IPS DF 6.9 (cell line): ENCODE measurements around the gene CEBPE.

ENCODE experiments used
- DNase-seq: peaks from one replicate; pipeline ENCODE4 v3.0.0-alpha.2; 2013; ENCODE audit warnings: low read depth, low spot score
- H3K27ac ChIP-seq: one replicate; pipeline ENCODE4 v1.5.1; 2013; ENCODE audit warnings: low read length, control low read depth
- H3K27me3 ChIP-seq: 2 replicates; pipeline ENCODE4 v1.6.1; 2013; ENCODE audit warnings: mild to moderate bottlenecking, low read length; ENCODE audit not compliant: control insufficient read depth, insufficient read depth
- H3K36me3 ChIP-seq: 2 replicates; pipeline ENCODE4 v1.6.1; 2013; ENCODE audit warnings: low read length; ENCODE audit not compliant: control insufficient read depth, insufficient read depth
- H3K4me1 ChIP-seq: 2 replicates; pipeline ENCODE4 v1.6.1; 2013; ENCODE audit warnings: low read length; ENCODE audit not compliant: control insufficient read depth, insufficient read depth
- H3K4me3 ChIP-seq: 2 replicates; pipeline ENCODE4 v1.5.1; 2013; ENCODE audit warnings: mild to moderate bottlenecking, low read length
- H3K9me3 ChIP-seq: 2 replicates; pipeline ENCODE4 v1.6.1; 2013; ENCODE audit warnings: low read length, inconsistent platforms; ENCODE audit not compliant: control insufficient read depth, insufficient read depth
- WGBS: extraction: QIAGEN DNeasy Blood & Tissue Kit; methylation state at CpG from one replicate; pipeline ENCODE4 v1.1.7; 2013; ENCODE audit warnings: mixed read lengths, missing lambda C conversion rate; ENCODE audit not compliant: insufficient read length, insufficient coverage; 5-methylcytosine and 5-hydroxymethylcytosine counted together

CEBPE gene

DNA sequence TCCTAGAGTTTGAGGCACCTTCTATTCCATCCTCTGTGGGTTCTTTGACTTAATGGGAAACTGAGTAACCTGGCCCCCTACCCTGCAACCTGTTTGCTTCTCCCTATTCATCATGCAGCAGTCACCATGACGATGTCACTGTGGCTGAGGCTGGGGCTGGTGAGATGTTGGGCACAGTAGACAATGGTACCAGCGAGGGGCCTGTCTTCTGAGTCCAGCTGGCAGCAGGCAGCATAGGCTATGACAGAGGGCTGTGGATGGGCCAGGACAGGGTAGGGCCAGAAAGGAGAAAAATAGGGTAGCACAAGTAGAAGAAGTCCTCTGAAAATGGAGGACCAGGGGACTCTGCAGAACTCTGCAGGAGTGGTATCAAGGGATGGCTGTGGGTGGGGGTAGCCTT lies 16.3 kb downstream of the CEBPE start:
- H3K27ac ChIP-seq: no peak overlapping the region
- no peak for DNase-seq
- no peak overlapping the region for H3K4me3 ChIP-seq
- H3K9me3 ChIP-seq: no peaks in the 10 kb centered on the region
- 0 out of 2 replicates have a peak, but pooled peaks cover 1% of the 10 kb centered on the region for H3K4me1 ChIP-seq
- no CpG with 5 or more reads among the region's 2 CpGs for WGBS
- no peaks in the 10 kb centered on the region for H3K27me3 ChIP-seq
- H3K36me3 ChIP-seq: peaks cover 5% of the 10 kb centered on the region; the same call in 1 of the 2 replicates

DNA sequence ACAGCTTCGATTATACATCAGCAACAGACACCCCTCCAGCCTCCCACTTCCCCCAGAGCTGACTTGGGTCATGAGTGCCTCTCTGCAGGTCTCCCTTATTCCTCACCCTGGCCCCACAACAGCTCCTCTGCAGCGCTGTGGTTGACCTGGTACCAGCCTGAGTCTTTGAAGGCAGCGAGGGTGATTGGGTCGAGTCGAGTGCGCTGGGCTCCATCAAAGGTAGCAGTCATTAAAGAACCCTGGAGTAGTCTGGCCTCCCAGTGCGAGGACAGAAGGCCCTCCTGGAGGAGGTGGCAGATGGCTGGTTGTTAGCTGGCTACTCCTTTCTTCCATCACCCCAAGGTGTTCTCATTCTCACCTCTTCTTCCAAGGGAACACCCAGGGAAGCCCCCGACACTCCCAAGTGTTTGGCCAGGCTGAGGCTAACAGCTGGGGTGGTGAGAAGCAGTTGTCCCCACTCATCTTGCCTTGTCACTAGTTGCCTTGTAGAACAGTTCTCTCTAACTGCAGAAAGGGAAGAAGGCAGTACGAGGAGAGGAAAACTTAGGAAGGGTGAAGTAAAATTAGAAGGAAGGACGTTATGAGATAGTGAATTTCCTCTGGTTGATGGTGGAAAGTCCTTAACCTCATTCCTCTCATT lies 16.9 kb downstream of the CEBPE start:
- no peak for DNase-seq
- 0 out of 2 replicates have a peak, but pooled peaks cover 1% of the 10 kb centered on the region for H3K4me1 ChIP-seq
- 100% methylated on average over 2 of the region's 10 CpGs for WGBS
- H3K4me3 ChIP-seq: no peak overlapping the region
- H3K9me3 ChIP-seq: no peaks in the 10 kb centered on the region
- no peak overlapping the region for H3K27ac ChIP-seq
- H3K36me3 ChIP-seq: peaks cover 7% of the 10 kb centered on the region; the same call in 1 of the 2 replicates
- no peaks in the 10 kb centered on the region for H3K27me3 ChIP-seq

DNA sequence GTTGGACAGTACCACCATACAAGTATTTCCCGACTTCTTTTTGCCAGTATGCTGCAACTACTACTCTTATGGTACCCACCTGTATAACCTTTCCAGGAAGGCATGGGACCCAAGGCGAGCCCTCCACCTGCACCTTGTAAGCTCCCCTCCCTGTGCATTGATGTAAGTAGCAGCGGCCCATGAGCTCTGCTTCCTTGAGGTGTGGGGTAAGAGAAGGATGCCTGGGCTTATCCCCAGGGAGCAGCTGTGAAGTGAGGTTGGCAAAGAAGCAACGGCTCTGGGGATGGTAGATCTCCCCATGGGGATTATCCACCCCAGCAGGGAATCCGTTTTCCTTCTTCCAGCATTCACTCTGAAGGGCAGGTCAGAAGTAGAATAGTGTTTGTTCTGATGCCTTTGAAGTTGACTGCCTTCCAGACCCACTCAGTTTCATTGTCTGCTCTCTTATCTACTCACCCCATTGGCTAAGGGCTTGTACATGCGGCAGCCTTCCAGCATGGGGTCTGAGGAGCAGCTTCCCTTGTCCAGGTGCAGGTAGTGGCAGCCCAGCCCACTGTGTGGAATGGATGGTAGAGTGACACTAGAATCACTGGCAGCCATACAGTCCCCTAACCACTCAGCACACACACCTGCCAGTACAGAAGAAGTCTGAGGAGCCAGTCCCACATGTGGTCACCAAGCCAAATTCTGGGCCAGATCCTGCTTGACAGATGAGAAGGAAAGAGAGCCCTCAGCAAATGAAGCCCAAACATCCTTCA lies 17.7 kb downstream of the CEBPE start:
- Histone ChIP-seq H3K9me3 (no peaks in the 10 kb centered on the region), H3K36me3 (peaks cover 7% of the 10 kb centered on the region; the same call in 1 of the 2 replicates), H3K4me3 (no peak overlapping the region), H3K27ac (no peak overlapping the region), H3K4me1 (peaks cover 1% of the 10 kb centered on the region; the same call in 1 of the 2 replicates), H3K27me3 (no peaks in the 10 kb centered on the region)
- WGBS: no CpG with 5 or more reads among the region's 6 CpGs
- DNase-seq: no peak

DNA sequence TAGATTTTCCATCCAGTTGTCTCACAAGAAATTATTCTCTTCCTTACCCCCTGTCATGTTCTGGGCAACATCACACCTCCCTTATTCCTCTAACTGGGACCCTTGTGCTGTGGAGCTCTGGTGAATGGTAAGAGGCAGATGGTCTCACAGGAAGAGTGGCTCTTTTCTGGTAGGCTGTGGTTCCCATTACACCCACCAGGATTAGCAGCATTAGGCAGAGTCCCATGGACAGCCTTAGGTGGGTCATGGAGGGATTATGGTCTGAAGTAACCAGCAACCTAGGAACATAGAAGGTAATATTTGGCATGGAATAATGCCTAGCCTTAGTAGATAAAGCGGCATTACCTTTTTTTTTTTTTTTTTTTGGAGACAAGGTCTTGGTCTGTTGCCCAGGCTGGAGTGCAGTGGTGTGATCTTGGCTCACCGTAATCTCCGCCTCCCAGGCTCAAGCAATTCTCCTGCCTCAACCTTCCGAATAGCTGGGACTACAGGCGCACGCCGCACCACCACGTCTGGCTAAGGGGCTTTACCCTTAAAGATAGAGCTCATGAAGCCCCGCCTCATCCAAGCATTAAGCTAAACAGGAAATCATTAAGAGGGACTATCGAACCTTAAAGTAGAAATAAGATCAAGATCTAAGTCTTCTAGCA lies 19.7 kb downstream of the CEBPE start:
- Histone ChIP-seq H3K36me3 (peaks cover 7% of the 10 kb centered on the region; the same call in 1 of the 2 replicates), H3K9me3 (no peaks in the 10 kb centered on the region), H3K4me1 (no peaks in the 10 kb centered on the region; the same call in 1 of the 2 replicates), H3K4me3 (no peak overlapping the region), H3K27ac (no peak overlapping the region), H3K27me3 (no peaks in the 10 kb centered on the region)
- DNase-seq: no peak
- no CpG with 5 or more reads among the region's 10 CpGs for WGBS

DNA sequence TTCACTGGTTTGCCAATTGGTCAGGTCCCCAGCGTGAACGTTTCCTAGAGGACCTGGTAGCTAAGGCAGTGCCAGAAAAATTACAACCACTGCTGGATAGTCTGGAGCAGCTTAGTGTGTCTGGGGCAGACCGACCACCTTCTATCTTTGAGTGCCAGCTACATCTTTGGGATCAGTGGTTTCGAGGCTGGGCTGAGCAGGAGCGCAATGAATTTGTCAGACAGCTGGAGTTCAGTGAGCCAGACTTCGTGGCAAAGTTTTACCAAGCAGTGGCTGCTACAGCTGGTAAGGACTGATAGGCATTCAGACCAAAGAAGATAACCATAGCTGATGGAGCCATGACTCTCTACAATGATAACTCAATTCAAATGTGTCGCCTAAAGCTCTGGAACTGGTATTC lies 21.3 kb downstream of the CEBPE start:
- DNase-seq: no peak
- no peaks in the 10 kb centered on the region for H3K9me3 ChIP-seq
- WGBS: no CpG with 5 or more reads among the region's 7 CpGs
- no peak overlapping the region for H3K27ac ChIP-seq
- H3K4me1 ChIP-seq: no peaks in the 10 kb centered on the region; the same call in 1 of the 2 replicates
- H3K27me3 ChIP-seq: no peaks in the 10 kb centered on the region
- H3K36me3 ChIP-seq: peaks cover 7% of the 10 kb centered on the region; the same call in 1 of the 2 replicates
- no peak overlapping the region for H3K4me3 ChIP-seq

DNA sequence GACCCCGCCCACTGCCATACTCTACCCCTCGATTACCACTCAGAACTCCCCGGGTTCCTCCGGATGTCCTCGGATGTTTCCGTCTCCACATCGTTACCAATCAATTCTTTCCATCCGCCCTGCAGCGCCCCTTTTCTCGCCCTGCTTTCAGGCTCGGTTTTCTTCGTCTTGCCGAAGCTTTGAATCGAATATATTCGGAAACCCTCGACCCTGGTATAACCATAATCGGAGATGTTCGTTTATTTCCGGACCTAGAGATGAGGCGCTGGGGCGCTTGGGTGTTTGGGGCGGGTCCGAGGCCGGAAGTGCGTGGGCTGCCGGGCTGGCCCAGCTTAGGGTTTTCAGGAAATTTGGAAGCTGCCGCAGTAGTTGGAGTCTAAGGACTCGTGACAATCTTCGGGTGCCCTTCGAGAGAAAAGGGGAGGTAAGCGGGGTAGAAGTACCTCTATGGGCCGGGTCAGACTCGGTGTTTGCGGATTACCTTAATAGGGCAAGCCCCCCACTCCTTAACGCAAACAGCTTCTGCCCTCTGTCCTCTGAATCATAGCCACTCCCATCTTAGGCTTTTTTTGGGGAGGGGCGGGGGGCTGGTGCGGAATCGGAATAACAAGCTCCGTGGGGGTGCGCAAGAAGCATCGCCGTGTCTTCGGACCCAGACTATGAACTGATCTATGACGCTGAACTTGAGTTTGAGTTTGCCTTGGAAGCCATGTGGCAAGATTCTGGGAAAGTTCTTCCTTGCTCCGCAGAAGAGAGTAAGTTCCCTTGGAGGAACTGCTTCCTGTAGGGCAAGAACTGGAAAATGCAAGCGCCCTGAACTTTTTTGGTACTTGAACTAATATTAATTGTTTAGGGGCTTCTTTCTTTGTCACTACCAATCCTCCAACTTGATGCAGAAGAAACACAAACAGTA lies 23.6 kb downstream of the CEBPE start, which contains the start of gene C14orf119:
Gene C14orf119 (plus strand): TSS at position 310 of the 913 bp plus-strand sequence. CDS start 2,154 bp downstream, outside the sequence.
- no peaks in the 10 kb centered on the region for H3K27me3 ChIP-seq
- H3K36me3 ChIP-seq: peaks cover 7% of the 10 kb centered on the region; the same call in 1 of the 2 replicates
- peak within 1 kb of the TSS; percentile 92 for H3K4me3 ChIP-seq
- WGBS: no CpG with 5 or more reads among the region's 46 CpGs
- DNase-seq: peak; percentile 99
- no peak within 1 kb of the TSS for H3K27ac ChIP-seq
- no peaks in the 10 kb centered on the region; the same call in 1 of the 2 replicates for H3K4me1 ChIP-seq
- no peaks in the 10 kb centered on the region for H3K9me3 ChIP-seq

DNA sequence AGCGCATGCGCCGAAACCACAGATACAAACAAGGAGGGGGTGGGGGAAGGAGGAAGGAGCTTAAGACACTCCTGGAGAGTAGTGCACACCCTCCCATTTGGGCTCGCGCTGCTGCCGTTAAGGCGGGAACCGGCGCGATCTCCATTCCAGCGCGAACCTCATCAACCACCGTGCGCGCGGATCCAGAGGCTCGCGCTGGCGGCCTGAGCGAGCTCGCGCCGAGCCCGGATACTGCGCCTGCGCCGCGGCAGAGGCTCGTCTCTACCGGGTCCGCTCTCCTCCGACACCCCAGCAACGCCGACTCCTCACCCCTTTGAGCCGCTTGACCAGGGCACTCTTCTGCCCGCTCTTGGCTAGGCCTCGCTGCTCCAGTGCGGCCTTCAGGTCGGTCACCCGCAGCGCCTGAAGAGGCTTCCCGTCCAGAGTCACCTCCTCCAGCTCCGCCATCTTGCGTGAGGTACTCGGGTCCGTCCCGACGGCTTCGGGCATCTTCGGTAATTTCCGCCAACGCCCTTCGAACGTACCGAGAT lies 24.3 kb downstream of the CEBPE start, which contains the start of gene ACIN1:
Gene ACIN1 (minus strand): TSS at position 471 of the 530 bp plus-strand sequence. CDS start 24 bp downstream, at position 447.
- Histone ChIP-seq H3K36me3 (peaks cover 9% of the 10 kb centered on the region; the same call in 1 of the 2 replicates), H3K9me3 (no peaks in the 10 kb centered on the region), H3K27ac (no peak within 1 kb of the TSS), H3K4me3 (peak within 1 kb of the TSS; percentile 92), H3K4me1 (no peaks in the 10 kb centered on the region; the same call in 1 of the 2 replicates), H3K27me3 (no peaks in the 10 kb centered on the region)
- DNase-seq: no peak
- no CpG with 5 or more reads among the region's 55 CpGs for WGBS

DNA sequence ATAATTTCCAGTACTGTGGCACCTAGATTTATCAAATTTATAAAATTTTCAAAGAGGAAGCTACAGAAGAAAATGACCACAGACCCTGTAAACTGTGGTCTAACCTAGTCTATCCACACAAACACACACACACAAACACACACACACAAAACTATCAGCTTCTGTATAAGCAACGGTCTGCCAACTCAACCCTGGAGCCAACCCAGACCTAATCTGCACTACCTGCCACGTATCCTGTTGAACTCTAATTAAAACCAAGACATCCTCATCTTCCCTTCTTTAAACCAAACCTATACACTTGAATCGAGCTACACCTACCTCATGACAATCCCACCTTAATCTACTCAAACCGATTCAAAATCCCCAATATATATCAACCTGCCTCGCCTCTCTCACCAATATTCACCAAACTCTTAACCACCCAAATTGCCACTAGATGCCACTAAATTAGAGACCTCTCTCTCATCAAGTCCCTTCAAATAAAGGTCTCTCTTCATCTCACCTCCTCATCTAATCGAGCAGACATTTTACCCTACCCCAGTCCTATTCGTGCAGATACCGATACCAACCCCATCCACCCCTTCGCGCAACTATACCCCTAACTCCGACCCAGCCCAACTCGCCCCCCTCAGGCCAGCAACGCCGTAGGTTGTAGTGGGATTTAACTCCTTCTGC lies 24.9 kb downstream of the CEBPE start:
- no peak overlapping the region for H3K27ac ChIP-seq
- DNase-seq: peak; percentile 72
- H3K27me3 ChIP-seq: no peaks in the 10 kb centered on the region
- H3K9me3 ChIP-seq: no peaks in the 10 kb centered on the region
- 100% methylated on average over 3 of the region's 14 CpGs for WGBS
- H3K4me1 ChIP-seq: no peaks in the 10 kb centered on the region; the same call in 1 of the 2 replicates
- H3K4me3 ChIP-seq: peak overlapping the region; percentile 92; the same call in 1 of the 2 replicates
- H3K36me3 ChIP-seq: peaks cover 12% of the 10 kb centered on the region; the same call in 1 of the 2 replicates

DNA sequence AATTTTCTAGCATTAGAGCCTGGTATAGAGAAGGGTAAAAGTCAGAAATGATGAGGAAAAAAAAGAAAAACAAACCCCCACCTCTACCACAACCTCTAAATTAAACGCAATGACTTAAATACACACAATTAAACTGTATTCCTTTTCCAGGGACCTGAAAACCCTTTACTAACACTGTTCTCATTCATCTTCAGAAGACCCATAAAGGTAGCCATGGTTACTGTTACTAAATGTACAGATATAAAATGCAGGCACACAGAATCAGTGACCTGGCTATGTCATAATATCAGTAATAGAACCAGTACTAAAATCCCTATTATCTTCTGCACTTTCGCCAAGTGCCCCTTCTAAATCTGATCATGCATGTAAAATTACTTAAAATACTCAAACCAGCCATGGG lies 25.5 kb downstream of the CEBPE start:
- peaks cover 12% of the 10 kb centered on the region; the same call in 1 of the 2 replicates for H3K36me3 ChIP-seq

More for the DNA sequence above, 25.5 kb downstream of the CEBPE start:
- WGBS: 100% methylated on average over 1 of the region's 2 CpGs
- H3K9me3 ChIP-seq: no peaks in the 10 kb centered on the region
- no peak for DNase-seq
- H3K27ac ChIP-seq: no peak overlapping the region
- H3K27me3 ChIP-seq: no peaks in the 10 kb centered on the region
- H3K4me1 ChIP-seq: no peaks in the 10 kb centered on the region; the same call in 1 of the 2 replicates
- H3K4me3 ChIP-seq: no peak overlapping the region; the same call in 1 of the 2 replicates
